ENCODE data around the gene PROSER3. TPM values are rescaled to one million over a fixed set of nuclear protein-coding genes. Genes with fewer than 3 reads are reported as not detected.

The PROSER3 gene
- total and polyA plus RNA-seq, 2 donors (not counting 1 experiment from before 2014, with no cell fraction given), result 3.8 to 8.1 TPM

DNA sequence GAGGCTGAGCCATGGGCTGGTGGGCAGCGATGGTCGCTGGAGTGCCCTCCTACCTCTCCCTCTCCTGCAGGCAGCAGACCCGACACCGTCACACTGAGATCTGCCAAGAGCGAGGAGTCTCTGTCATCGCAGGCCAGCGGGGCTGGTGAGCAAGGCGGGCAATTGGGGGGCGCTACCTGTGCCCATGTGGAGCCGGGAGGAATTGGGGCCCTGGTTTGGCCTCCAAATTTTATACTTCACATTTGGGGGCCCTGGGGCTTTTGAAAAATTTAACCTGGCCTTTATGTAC lies 27.3 kb downstream of the PROSER3 start:
- no peak overlapping the region for H2AFZ ChIP-seq (ENCODE audit: low read length)
- no peaks in the 10 kb centered on the region for H3K4me1 ChIP-seq (ENCODE audit: control insufficient read depth, extremely low read depth, insufficient read depth, low read length)
- no peak overlapping the region for H3K9ac ChIP-seq (ENCODE audit: insufficient read depth, low read length)
- no peaks in the 10 kb centered on the region for H3K27me3 ChIP-seq (ENCODE audit: control insufficient read depth, insufficient read depth, low read length)
- no peak overlapping the region for H3K4me2 ChIP-seq (ENCODE audit: extremely low read depth, insufficient read depth, low read length)
- H3K9me3 ChIP-seq (ENCODE audit: control insufficient read depth, insufficient read depth, low read depth, low read length), result no peaks in the 10 kb centered on the region
- H3K79me2 ChIP-seq (ENCODE audit: control insufficient read depth, insufficient read depth, low read length), result no peaks in the 10 kb centered on the region
- TF ChIP-seq EZH2 (IDR thresholded peaks at IDR 0.05; ENCODE audit: low read length, missing control alignments), result no peak
- TF ChIP-seq, protein P1, sequence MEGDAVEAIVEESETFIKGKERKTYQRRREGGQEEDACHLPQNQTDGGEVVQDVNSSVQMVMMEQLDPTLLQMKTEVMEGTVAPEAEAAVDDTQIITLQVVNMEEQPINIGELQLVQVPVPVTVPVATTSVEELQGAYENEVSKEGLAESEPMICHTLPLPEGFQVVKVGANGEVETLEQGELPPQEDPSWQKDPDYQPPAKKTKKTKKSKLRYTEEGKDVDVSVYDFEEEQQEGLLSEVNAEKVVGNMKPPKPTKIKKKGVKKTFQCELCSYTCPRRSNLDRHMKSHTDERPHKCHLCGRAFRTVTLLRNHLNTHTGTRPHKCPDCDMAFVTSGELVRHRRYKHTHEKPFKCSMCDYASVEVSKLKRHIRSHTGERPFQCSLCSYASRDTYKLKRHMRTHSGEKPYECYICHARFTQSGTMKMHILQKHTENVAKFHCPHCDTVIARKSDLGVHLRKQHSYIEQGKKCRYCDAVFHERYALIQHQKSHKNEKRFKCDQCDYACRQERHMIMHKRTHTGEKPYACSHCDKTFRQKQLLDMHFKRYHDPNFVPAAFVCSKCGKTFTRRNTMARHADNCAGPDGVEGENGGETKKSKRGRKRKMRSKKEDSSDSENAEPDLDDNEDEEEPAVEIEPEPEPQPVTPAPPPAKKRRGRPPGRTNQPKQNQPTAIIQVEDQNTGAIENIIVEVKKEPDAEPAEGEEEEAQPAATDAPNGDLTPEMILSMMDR (conservative IDR thresholded peaks at IDR 0.05 in 1 of 2, IDR thresholded peaks at IDR 0.05 in 1 of 2; ENCODE audit: low read depth in 1 of 2, low read length in 2 of 2), result no peak
- no peak for DNase-seq (ENCODE audit: low read depth in 2 of 2)
- no peak overlapping the region for H3K27ac ChIP-seq (ENCODE audit: insufficient read depth, low read length)
- no peak overlapping the region for H3K4me3 ChIP-seq (replicated peaks in 1 of 4; ENCODE audit: control extremely low read depth in 1 of 4, insufficient read depth in 1 of 4, low read depth in 3 of 4, low read length in 4 of 4)
- no peaks in the 10 kb centered on the region for H4K20me1 ChIP-seq (ENCODE audit: control insufficient read depth, extremely low read depth, insufficient read depth, low read length)
- H3K36me3 ChIP-seq (ENCODE audit: control insufficient read depth, insufficient read depth, low read length), result peaks cover 10% of the 10 kb centered on the region

DNA sequence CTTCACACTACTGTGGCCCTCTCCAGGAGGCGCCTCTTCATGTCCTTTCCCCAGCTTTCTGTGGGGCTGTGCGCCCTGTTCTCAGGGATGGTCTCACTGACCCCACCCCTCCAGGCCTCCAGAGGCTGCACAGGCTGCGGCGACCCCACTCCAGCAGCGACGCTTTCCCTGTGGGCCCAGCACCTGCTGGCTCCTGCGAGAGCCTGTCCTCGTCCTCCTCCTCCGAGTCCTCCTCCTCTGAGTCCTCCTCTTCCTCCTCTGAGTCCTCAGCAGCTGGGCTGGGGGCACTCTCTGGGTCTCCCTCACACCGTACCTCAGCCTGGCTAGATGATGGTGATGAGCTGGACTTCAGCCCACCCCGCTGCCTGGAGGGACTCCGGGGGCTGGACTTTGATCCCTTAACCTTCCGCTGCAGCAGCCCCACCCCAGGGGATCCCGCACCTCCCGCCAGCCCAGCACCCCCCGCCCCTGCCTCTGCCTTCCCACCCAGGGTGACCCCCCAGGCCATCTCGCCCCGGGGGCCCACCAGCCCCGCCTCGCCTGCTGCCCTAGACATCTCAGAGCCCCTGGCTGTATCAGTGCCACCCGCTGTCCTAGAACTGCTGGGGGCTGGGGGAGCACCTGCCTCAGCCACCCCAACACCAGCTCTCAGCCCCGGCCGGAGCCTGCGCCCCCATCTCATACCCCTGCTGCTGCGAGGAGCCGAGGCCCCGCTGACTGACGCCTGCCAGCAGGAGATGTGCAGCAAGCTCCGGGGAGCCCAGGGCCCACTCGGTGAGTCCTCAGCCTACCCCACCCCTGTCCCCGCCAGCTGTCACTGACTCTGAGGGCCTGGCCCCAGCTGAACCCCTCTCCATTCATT lies 28.6 kb downstream of the PROSER3 start:
- Histone ChIP-seq H3K4me2 (ENCODE audit: extremely low read depth, insufficient read depth, low read length) (no peak overlapping the region), H2AFZ (ENCODE audit: low read length) (no peak overlapping the region)

DNA sequence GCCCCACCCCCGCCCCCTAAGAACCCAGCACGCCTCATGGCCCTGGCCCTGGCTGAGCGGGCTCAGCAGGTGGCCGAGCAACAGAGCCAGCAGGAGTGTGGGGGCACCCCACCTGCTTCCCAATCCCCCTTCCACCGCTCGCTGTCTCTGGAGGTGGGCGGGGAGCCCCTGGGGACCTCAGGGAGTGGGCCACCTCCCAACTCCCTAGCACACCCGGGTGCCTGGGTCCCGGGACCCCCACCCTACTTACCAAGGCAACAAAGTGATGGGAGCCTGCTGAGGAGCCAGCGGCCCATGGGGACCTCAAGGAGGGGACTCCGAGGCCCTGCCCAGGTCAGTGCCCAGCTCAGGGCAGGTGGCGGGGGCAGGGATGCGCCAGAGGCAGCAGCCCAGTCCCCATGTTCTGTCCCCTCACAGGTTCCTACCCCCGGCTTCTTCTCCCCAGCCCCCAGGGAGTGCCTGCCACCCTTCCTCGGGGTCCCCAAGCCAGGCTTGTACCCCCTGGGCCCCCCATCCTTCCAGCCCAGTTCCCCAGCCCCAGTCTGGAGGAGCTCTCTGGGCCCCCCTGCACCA lies 29.3 kb downstream of the PROSER3 start:
- H3K9ac ChIP-seq (ENCODE audit: insufficient read depth, low read length), result no peak overlapping the region
- H3K4me3 ChIP-seq (replicated peaks in 1 of 4; ENCODE audit: control extremely low read depth in 1 of 4, insufficient read depth in 1 of 4, low read depth in 3 of 4, low read length in 4 of 4), result no peak overlapping the region
- TF ChIP-seq, protein P1 (conservative IDR thresholded peaks at IDR 0.05 in 1 of 2, IDR thresholded peaks at IDR 0.05 in 1 of 2; ENCODE audit: low read depth in 1 of 2, low read length in 2 of 2), result no peak
- no peak for TF ChIP-seq EZH2 (IDR thresholded peaks at IDR 0.05; ENCODE audit: low read length, missing control alignments)
- H4K20me1 ChIP-seq (ENCODE audit: control insufficient read depth, extremely low read depth, insufficient read depth, low read length), result no peaks in the 10 kb centered on the region
- H2AFZ ChIP-seq (ENCODE audit: low read length), result no peak overlapping the region
- H3K79me2 ChIP-seq (ENCODE audit: control insufficient read depth, insufficient read depth, low read length), result no peaks in the 10 kb centered on the region
- no peaks in the 10 kb centered on the region for H3K4me1 ChIP-seq (ENCODE audit: control insufficient read depth, extremely low read depth, insufficient read depth, low read length)
- no peaks in the 10 kb centered on the region for H3K9me3 ChIP-seq (ENCODE audit: control insufficient read depth, insufficient read depth, low read depth, low read length)
- no peaks in the 10 kb centered on the region for H3K27me3 ChIP-seq (ENCODE audit: control insufficient read depth, insufficient read depth, low read length)
- H3K36me3 ChIP-seq (ENCODE audit: control insufficient read depth, insufficient read depth, low read length), result peaks cover 6% of the 10 kb centered on the region
- no peak for DNase-seq (ENCODE audit: low read depth in 2 of 2)
- no peak overlapping the region for H3K4me2 ChIP-seq (ENCODE audit: extremely low read depth, insufficient read depth, low read length)
- H3K27ac ChIP-seq (ENCODE audit: insufficient read depth, low read length), result no peak overlapping the region

More for the DNA sequence above, 28.6 kb downstream of the PROSER3 start:
- DNase-seq (ENCODE audit: low read depth in 2 of 2), result no peak
- no peaks in the 10 kb centered on the region for H3K9me3 ChIP-seq (ENCODE audit: control insufficient read depth, insufficient read depth, low read depth, low read length)
- no peak overlapping the region for H3K27ac ChIP-seq (ENCODE audit: insufficient read depth, low read length)
- H3K9ac ChIP-seq (ENCODE audit: insufficient read depth, low read length), result no peak overlapping the region
- H3K27me3 ChIP-seq (ENCODE audit: control insufficient read depth, insufficient read depth, low read length), result no peaks in the 10 kb centered on the region
- H3K79me2 ChIP-seq (ENCODE audit: control insufficient read depth, insufficient read depth, low read length), result no peaks in the 10 kb centered on the region
- TF ChIP-seq, protein P1 (conservative IDR thresholded peaks at IDR 0.05 in 1 of 2, IDR thresholded peaks at IDR 0.05 in 1 of 2; ENCODE audit: low read depth in 1 of 2, low read length in 2 of 2), result no peak
- no peak for TF ChIP-seq EZH2 (IDR thresholded peaks at IDR 0.05; ENCODE audit: low read length, missing control alignments)
- no peak overlapping the region for H3K4me3 ChIP-seq (replicated peaks in 1 of 4; ENCODE audit: control extremely low read depth in 1 of 4, insufficient read depth in 1 of 4, low read depth in 3 of 4, low read length in 4 of 4)
- H3K36me3 ChIP-seq (ENCODE audit: control insufficient read depth, insufficient read depth, low read length), result peaks cover 8% of the 10 kb centered on the region
- no peaks in the 10 kb centered on the region for H3K4me1 ChIP-seq (ENCODE audit: control insufficient read depth, extremely low read depth, insufficient read depth, low read length)
- H4K20me1 ChIP-seq (ENCODE audit: control insufficient read depth, extremely low read depth, insufficient read depth, low read length), result no peaks in the 10 kb centered on the region
